Smooth muscle cell (in vitro differentiated cells): ENCODE results near the gene ZNRF3. TPM values are rescaled to one million over a fixed set of nuclear protein-coding genes. Genes with fewer than 3 reads are reported as not detected.

Experiments
- DNase-seq: peaks from one replicate; lab custom pipeline; 2025; ENCODE audit not compliant: unreplicated experiment; lab: John Stamatoyannopoulos, UW
- H2AFZ ChIP-seq: fragments of 200-600 bp; sonication (generic); 2 replicates; pipeline ENCODE4 v1.6.0; 2016; ENCODE audit warnings: antibody characterized with exemption, low read depth, mild to moderate bottlenecking
- H3F3A ChIP-seq: fragments of 200-600 bp; sonication (generic); 2 replicates; pipeline ENCODE4 v1.6.0; 2017; ENCODE audit warnings: antibody characterized with exemption, low read depth
- H3K27ac ChIP-seq: fragments of 200-600 bp; sonication (generic); 2 replicates; pipeline ENCODE4 v1.5.1; 2016; ENCODE audit warnings: low read depth, mild to moderate bottlenecking
- H3K27me3 ChIP-seq: fragments of 200-600 bp; sonication (generic); 2 replicates; pipeline ENCODE4 v1.6.1; 2016; ENCODE audit warnings: low read depth, mild to moderate bottlenecking
- H3K36me3 ChIP-seq: fragments of 200-600 bp; sonication (generic); 2 replicates; pipeline ENCODE4 v1.5.1; 2016; ENCODE audit warnings: low read depth
- H3K4me1 ChIP-seq: fragments of 200-600 bp; sonication (generic); 2 replicates; pipeline ENCODE4 v1.5.1; 2016; ENCODE audit warnings: low read depth
- H3K4me2 ChIP-seq: fragments of 200-600 bp; sonication (generic); 2 replicates; pipeline ENCODE4 v1.6.0; 2016; ENCODE audit warnings: mild to moderate bottlenecking
- H3K4me3 ChIP-seq: fragments of 200-600 bp; sonication (generic); 2 replicates; pipeline ENCODE4 v1.5.1; 2016; ENCODE audit warnings: mild to moderate bottlenecking
- H3K79me2 ChIP-seq: fragments of 200-600 bp; sonication (generic); 2 replicates; pipeline ENCODE4 v1.6.0; 2016; ENCODE audit warnings: low read depth, mild to moderate bottlenecking
- H3K9ac ChIP-seq: fragments of 200-600 bp; sonication (generic); 2 replicates; pipeline ENCODE4 v1.6.0; 2016; ENCODE audit warnings: low read depth
- H3K9me3 ChIP-seq: fragments of 200-600 bp; sonication (generic); replicated peaks from 2 replicates; pipeline ENCODE4 v1.5.1; 2016; ENCODE audit warnings: low read depth
- H4K20me1 ChIP-seq: fragments of 200-600 bp; sonication (generic); 2 replicates; pipeline ENCODE4 v1.6.0; 2016; ENCODE audit warnings: low read depth
- WGBS: methylation state at CpG from one replicate; pipeline ENCODE4 v1.1.7; 2016; ENCODE audit warnings: low lambda C conversion rate; 5-methylcytosine and 5-hydroxymethylcytosine counted together
- polyA plus RNA-seq: library from polyadenylated mRNA; unstranded; fragments of >200 nt; fragmentation: Nextera tagmentation; extraction: Ambion mirVana; gene quantifications from 2 replicates; pipeline ENCODE4 v1.2.1, GENCODE V29; 2016
- total RNA-seq: library from RNA; depleted of rRNA; stranded (reverse); fragments of >200 nt; gene quantifications from 2 replicates; pipeline ENCODE4 v1.2.3, GENCODE V29; 2014
- TF ChIP-seq, protein P1 (sequence below): fragments of 200-600 bp; sonication (generic); IDR thresholded peaks from 2 replicates; pipeline ENCODE4 v1.5.1; 2017; ENCODE audit warnings: borderline replicate concordance, mild to moderate bottlenecking, antibody characterized with exemption; ENCODE audit not compliant: insufficient read depth, poor library complexity, severe bottlenecking

The ZNRF3 gene
- total and polyA plus RNA-seq, 2 experiments from 2014 or later: 4.7 to 5.5 TPM

DNA sequence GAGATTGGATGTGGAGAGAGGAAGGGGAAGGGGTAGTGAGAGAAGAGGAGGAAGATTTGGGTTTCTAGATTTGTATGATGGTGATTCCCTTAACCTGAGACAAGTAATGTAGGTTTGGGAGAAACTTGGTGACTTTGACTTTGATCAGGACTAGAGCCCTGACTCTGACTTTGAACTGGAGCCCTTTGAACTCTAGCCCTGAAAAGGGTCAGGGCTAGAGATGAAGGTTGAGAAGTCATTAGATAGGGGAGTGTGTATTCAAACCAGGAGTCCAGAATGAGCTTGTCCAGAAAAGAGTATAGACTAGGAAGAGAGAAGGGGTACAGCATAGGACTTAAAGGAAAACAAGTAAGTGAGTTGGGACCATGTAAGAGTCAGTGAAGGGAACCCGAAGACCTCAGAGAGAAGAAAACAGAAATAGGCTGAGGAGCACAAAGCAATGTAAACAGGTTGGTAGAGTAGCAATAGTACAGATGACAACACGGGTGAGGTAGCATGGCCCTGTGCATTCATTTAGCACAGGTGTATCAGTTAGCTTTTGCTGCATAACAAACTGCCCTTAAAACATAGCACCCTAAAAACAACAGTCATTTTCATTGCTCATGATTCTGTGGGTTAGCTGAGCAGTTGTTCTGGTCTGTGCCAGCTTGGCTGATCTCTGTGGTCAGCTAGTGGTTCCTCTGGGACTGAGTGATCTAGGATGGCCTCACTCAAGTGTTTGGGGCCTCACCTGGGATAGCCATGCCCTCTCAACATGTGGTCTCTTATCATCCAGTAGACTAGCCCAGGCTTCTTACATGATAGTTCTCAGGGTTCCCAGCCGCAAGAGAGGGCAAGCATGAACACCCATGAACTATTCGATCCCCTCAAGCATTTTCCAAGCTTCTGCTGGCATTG is 135.2 kb downstream of the ZNRF3 start:
- Histone ChIP-seq H3K79me2 (peaks cover 5% of the 10 kb centered on the region), H3K9ac (no peak overlapping the region), H3F3A (no peaks in the 10 kb centered on the region), H3K36me3 (no peaks in the 10 kb centered on the region), H2AFZ (no peak overlapping the region), H3K4me3 (no peak overlapping the region), H3K4me2 (no peak overlapping the region), H3K9me3 (no peaks in the 10 kb centered on the region), H4K20me1 (no peaks in the 10 kb centered on the region), H3K4me1 (no peaks in the 10 kb centered on the region), H3K27ac (no peak overlapping the region), H3K27me3 (no peaks in the 10 kb centered on the region)
- 93% methylated on average over 4 of the region's 4 CpGs for WGBS
- TF ChIP-seq, protein P1, sequence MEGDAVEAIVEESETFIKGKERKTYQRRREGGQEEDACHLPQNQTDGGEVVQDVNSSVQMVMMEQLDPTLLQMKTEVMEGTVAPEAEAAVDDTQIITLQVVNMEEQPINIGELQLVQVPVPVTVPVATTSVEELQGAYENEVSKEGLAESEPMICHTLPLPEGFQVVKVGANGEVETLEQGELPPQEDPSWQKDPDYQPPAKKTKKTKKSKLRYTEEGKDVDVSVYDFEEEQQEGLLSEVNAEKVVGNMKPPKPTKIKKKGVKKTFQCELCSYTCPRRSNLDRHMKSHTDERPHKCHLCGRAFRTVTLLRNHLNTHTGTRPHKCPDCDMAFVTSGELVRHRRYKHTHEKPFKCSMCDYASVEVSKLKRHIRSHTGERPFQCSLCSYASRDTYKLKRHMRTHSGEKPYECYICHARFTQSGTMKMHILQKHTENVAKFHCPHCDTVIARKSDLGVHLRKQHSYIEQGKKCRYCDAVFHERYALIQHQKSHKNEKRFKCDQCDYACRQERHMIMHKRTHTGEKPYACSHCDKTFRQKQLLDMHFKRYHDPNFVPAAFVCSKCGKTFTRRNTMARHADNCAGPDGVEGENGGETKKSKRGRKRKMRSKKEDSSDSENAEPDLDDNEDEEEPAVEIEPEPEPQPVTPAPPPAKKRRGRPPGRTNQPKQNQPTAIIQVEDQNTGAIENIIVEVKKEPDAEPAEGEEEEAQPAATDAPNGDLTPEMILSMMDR: no peak
- DNase-seq: no peak

DNA sequence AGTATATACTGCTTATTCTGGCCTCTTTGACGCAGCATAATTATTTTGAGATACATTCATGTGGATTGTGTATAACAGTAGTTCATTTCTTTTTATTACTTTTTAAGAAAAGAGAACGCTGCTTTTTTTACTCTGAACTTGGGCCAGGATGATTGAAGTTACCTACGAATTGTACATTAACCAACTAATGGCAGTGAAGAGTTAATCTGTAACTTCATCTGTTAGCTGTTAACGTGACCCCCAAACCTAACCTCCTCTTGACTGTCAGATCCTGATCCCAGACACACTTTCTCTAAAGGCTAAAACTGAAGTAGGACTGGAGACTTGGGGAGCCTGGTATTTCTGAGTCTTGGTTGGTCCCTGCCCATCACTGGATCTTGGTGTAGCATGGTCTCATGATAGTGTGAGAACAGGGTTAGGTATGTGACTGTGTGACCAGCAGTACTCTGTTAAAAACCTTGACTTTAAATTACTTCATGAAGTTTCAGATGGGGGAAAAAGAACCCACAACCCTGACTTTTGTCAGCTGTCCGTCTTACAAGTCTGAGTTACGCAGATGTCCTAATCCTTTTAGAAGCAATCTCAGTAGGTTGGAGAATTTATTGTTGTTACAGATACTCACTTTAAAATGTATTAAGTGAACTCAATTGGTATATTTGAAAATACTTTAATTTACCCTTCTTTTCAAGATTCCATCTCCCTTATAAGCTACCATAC is 138.9 kb downstream of the ZNRF3 start:
- H3K79me2 ChIP-seq: peaks cover 5% of the 10 kb centered on the region
- TF ChIP-seq, protein P1: no peak
- H2AFZ ChIP-seq: no peak overlapping the region
- no peak overlapping the region for H3K27ac ChIP-seq
- no peak for DNase-seq
- H4K20me1 ChIP-seq: no peaks in the 10 kb centered on the region
- no peak overlapping the region for H3K4me2 ChIP-seq
- H3K9me3 ChIP-seq: no peaks in the 10 kb centered on the region
- 92% methylated on average over 6 of the region's 6 CpGs for WGBS
- no peaks in the 10 kb centered on the region for H3K36me3 ChIP-seq
- H3F3A ChIP-seq: no peaks in the 10 kb centered on the region
- no peaks in the 10 kb centered on the region for H3K27me3 ChIP-seq
- H3K4me1 ChIP-seq: no peaks in the 10 kb centered on the region
- H3K9ac ChIP-seq: no peak overlapping the region
- H3K4me3 ChIP-seq: no peak overlapping the region

DNA sequence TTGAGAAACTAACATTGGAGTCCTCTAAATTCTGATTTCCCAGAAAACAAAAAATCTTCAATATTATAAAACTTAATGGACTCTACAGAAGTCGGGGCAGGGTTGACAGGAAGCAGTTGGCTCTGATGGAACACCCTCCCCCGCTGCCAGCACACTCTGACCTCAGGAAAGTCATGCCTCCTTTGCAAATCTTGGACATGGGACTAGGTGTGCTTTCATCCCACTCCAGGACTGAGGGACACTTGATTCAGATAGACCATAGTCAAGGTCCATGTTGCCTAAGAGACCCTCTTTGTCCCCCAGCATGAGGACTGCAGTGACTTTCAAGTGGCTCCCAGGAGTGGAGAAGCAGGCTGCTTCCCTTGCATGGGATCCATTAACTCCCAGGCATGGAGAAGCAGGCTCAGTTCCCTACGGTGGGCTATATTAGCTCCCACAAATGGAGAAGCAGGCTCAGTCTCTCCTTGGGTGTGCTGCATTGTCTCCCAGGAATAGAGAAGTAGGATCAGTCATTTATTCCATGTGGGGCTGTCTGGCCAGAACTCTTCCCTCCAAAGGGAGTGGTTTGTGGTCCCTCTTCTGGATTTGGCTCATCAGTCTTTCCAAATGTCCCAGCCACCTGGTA is 139.9 kb downstream of the ZNRF3 start:
- Histone ChIP-seq H3K27ac (no peak overlapping the region), H3K79me2 (peaks cover 5% of the 10 kb centered on the region), H3F3A (no peaks in the 10 kb centered on the region), H2AFZ (no peak overlapping the region), H4K20me1 (no peaks in the 10 kb centered on the region), H3K4me2 (no peak overlapping the region), H3K27me3 (no peaks in the 10 kb centered on the region), H3K36me3 (no peaks in the 10 kb centered on the region), H3K4me3 (no peak overlapping the region), H3K9me3 (no peaks in the 10 kb centered on the region), H3K4me1 (no peaks in the 10 kb centered on the region), H3K9ac (no peak overlapping the region)
- WGBS: 72% methylated on average over 3 of the region's 3 CpGs
- no peak for DNase-seq
- TF ChIP-seq, protein P1: no peak
